WTC11 (cell line): ENCODE results near the gene TBC1D22A.

Experiments
- CBFB ChIP-seq: sonication (generic); formaldehyde crosslinking; IDR thresholded peaks from 2 replicates; pipeline ENCODE4 v1.8.1; 2022; ENCODE audit warnings: mild to moderate bottlenecking, low read depth, missing genetic modification reagents
- CREB1 ChIP-seq: sonication (generic); formaldehyde crosslinking; IDR thresholded peaks from 2 replicates; pipeline ENCODE4 v1.8.0; 2023; ENCODE audit warnings: mild to moderate bottlenecking, missing genetic modification reagents
- JUN ChIP-seq: sonication (generic); formaldehyde crosslinking; IDR thresholded peaks from 2 replicates; pipeline ENCODE4 v1.8.0; 2023; ENCODE audit warnings: mild to moderate bottlenecking, missing genetic modification reagents
- MYBL2 ChIP-seq: sonication (generic); formaldehyde crosslinking; IDR thresholded peaks from 2 replicates; pipeline ENCODE4 v1.8.1; 2023; ENCODE audit warnings: mild to moderate bottlenecking, moderate library complexity, missing genetic modification reagents
- ZBTB21 ChIP-seq: sonication (generic); formaldehyde crosslinking; IDR thresholded peaks from 2 replicates; pipeline ENCODE4 v1.8.1; 2023; ENCODE audit warnings: mild to moderate bottlenecking, missing genetic modification reagents, borderline replicate concordance
- TF ChIP-seq, protein P1 (sequence below): sonication (generic); formaldehyde crosslinking; IDR thresholded peaks from 2 replicates; pipeline ENCODE4 v1.8.1; 2023; ENCODE audit warnings: mild to moderate bottlenecking, missing genetic modification reagents
- TF ChIP-seq, protein P2 (sequence below): sonication (generic); formaldehyde crosslinking; IDR thresholded peaks from 2 replicates; pipeline ENCODE4 v1.8.1; 2022; ENCODE audit warnings: low read depth, mild to moderate bottlenecking, moderate library complexity, missing genetic modification reagents, borderline replicate concordance
- TF ChIP-seq, protein P3 (sequence below): fragments of 200-600 bp; IDR thresholded peaks from 2 replicates; pipeline ENCODE4 v1.8.0; 2022; ENCODE audit warnings: antibody characterized with exemption
- TF ChIP-seq, protein P4 (sequence below): sonication (generic); formaldehyde crosslinking; IDR thresholded peaks from 2 replicates; pipeline ENCODE4 v1.8.0; 2022; ENCODE audit warnings: mild to moderate bottlenecking, missing genetic modification reagents
- TF ChIP-seq, protein P5 (sequence below): sonication (generic); formaldehyde crosslinking; IDR thresholded peaks from 2 replicates; pipeline ENCODE4 v1.8.0; 2023; ENCODE audit warnings: mild to moderate bottlenecking, missing genetic modification reagents
- TF ChIP-seq, protein P6 (sequence below): sonication (generic); formaldehyde crosslinking; IDR thresholded peaks from 2 replicates; pipeline ENCODE4 v1.8.1; 2022; ENCODE audit warnings: missing genetic modification reagents, borderline replicate concordance
- TF ChIP-seq, protein P7 (sequence below): sonication (generic); formaldehyde crosslinking; conservative IDR thresholded peaks from 2 replicates; pipeline ENCODE4 v1.8.1; 2022; ENCODE audit warnings: mild to moderate bottlenecking, missing genetic modification reagents
- TF ChIP-seq, protein P8 (sequence below): sonication (generic); formaldehyde crosslinking; IDR thresholded peaks from 2 replicates; pipeline ENCODE4 v1.8.0; 2022; ENCODE audit warnings: mild to moderate bottlenecking, missing genetic modification reagents
- TF ChIP-seq, protein P9 (sequence below): sonication (generic); formaldehyde crosslinking; IDR thresholded peaks from 2 replicates; pipeline ENCODE4 v1.8.1; 2022; ENCODE audit warnings: mild to moderate bottlenecking, missing genetic modification reagents, moderate library complexity, borderline replicate concordance

DNA sequence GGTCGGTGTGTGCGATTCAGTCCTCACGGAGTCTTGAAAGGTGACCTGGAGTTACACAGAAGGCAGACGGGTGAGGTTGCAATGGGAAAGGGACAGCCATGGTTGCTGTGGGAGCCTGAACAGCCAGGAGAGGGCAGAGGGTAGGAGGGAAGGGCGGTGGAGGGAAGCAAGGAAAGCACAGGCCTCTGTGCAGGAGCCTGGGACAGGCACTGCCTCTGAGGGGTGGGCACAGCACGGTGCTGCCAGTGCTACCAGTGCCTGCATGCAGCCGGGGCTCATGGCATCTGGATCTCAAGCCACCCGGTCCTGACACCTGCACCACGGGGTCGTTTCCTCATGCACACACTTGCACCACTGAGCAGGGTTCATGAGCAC is 401.0 kb downstream of the TBC1D22A start:
- TF ChIP-seq JUN (no peak), CREB1 (CRISPR knock-in tag) (no peak), MYBL2 (CRISPR knock-in tag) (no peak), ZBTB21 (CRISPR knock-in tag) (no peak), CBFB (CRISPR knock-in tag) (no peak)
- TF ChIP-seq, protein P1, sequence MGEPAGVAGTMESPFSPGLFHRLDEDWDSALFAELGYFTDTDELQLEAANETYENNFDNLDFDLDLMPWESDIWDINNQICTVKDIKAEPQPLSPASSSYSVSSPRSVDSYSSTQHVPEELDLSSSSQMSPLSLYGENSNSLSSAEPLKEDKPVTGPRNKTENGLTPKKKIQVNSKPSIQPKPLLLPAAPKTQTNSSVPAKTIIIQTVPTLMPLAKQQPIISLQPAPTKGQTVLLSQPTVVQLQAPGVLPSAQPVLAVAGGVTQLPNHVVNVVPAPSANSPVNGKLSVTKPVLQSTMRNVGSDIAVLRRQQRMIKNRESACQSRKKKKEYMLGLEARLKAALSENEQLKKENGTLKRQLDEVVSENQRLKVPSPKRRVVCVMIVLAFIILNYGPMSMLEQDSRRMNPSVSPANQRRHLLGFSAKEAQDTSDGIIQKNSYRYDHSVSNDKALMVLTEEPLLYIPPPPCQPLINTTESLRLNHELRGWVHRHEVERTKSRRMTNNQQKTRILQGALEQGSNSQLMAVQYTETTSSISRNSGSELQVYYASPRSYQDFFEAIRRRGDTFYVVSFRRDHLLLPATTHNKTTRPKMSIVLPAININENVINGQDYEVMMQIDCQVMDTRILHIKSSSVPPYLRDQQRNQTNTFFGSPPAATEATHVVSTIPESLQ (CRISPR knock-in tag): no peak
- TF ChIP-seq, protein P2, sequence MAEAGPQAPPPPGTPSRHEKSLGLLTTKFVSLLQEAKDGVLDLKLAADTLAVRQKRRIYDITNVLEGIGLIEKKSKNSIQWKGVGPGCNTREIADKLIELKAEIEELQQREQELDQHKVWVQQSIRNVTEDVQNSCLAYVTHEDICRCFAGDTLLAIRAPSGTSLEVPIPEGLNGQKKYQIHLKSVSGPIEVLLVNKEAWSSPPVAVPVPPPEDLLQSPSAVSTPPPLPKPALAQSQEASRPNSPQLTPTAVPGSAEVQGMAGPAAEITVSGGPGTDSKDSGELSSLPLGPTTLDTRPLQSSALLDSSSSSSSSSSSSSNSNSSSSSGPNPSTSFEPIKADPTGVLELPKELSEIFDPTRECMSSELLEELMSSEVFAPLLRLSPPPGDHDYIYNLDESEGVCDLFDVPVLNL (CRISPR knock-in tag): no peak
- TF ChIP-seq, protein P3, sequence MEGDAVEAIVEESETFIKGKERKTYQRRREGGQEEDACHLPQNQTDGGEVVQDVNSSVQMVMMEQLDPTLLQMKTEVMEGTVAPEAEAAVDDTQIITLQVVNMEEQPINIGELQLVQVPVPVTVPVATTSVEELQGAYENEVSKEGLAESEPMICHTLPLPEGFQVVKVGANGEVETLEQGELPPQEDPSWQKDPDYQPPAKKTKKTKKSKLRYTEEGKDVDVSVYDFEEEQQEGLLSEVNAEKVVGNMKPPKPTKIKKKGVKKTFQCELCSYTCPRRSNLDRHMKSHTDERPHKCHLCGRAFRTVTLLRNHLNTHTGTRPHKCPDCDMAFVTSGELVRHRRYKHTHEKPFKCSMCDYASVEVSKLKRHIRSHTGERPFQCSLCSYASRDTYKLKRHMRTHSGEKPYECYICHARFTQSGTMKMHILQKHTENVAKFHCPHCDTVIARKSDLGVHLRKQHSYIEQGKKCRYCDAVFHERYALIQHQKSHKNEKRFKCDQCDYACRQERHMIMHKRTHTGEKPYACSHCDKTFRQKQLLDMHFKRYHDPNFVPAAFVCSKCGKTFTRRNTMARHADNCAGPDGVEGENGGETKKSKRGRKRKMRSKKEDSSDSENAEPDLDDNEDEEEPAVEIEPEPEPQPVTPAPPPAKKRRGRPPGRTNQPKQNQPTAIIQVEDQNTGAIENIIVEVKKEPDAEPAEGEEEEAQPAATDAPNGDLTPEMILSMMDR: no peak
- TF ChIP-seq, protein P4, sequence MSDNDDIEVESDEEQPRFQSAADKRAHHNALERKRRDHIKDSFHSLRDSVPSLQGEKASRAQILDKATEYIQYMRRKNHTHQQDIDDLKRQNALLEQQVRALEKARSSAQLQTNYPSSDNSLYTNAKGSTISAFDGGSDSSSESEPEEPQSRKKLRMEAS: no peak
- TF ChIP-seq, protein P5, sequence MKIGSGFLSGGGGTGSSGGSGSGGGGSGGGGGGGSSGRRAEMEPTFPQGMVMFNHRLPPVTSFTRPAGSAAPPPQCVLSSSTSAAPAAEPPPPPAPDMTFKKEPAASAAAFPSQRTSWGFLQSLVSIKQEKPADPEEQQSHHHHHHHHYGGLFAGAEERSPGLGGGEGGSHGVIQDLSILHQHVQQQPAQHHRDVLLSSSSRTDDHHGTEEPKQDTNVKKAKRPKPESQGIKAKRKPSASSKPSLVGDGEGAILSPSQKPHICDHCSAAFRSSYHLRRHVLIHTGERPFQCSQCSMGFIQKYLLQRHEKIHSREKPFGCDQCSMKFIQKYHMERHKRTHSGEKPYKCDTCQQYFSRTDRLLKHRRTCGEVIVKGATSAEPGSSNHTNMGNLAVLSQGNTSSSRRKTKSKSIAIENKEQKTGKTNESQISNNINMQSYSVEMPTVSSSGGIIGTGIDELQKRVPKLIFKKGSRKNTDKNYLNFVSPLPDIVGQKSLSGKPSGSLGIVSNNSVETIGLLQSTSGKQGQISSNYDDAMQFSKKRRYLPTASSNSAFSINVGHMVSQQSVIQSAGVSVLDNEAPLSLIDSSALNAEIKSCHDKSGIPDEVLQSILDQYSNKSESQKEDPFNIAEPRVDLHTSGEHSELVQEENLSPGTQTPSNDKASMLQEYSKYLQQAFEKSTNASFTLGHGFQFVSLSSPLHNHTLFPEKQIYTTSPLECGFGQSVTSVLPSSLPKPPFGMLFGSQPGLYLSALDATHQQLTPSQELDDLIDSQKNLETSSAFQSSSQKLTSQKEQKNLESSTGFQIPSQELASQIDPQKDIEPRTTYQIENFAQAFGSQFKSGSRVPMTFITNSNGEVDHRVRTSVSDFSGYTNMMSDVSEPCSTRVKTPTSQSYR (CRISPR knock-in tag): no peak
- TF ChIP-seq, protein P6, sequence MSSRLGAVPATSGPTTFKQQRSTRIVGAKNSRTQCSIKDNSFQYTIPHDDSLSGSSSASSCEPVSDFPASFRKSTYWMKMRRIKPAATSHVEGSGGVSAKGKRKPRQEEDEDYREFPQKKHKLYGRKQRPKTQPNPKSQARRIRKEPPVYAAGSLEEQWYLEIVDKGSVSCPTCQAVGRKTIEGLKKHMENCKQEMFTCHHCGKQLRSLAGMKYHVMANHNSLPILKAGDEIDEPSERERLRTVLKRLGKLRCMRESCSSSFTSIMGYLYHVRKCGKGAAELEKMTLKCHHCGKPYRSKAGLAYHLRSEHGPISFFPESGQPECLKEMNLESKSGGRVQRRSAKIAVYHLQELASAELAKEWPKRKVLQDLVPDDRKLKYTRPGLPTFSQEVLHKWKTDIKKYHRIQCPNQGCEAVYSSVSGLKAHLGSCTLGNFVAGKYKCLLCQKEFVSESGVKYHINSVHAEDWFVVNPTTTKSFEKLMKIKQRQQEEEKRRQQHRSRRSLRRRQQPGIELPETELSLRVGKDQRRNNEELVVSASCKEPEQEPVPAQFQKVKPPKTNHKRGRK (CRISPR knock-in tag): no peak
- TF ChIP-seq, protein P7, sequence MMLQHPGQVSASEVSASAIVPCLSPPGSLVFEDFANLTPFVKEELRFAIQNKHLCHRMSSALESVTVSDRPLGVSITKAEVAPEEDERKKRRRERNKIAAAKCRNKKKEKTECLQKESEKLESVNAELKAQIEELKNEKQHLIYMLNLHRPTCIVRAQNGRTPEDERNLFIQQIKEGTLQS (CRISPR knock-in tag): no peak
- TF ChIP-seq, protein P8, sequence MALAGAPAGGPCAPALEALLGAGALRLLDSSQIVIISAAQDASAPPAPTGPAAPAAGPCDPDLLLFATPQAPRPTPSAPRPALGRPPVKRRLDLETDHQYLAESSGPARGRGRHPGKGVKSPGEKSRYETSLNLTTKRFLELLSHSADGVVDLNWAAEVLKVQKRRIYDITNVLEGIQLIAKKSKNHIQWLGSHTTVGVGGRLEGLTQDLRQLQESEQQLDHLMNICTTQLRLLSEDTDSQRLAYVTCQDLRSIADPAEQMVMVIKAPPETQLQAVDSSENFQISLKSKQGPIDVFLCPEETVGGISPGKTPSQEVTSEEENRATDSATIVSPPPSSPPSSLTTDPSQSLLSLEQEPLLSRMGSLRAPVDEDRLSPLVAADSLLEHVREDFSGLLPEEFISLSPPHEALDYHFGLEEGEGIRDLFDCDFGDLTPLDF (CRISPR knock-in tag): no peak
- TF ChIP-seq, protein P9, sequence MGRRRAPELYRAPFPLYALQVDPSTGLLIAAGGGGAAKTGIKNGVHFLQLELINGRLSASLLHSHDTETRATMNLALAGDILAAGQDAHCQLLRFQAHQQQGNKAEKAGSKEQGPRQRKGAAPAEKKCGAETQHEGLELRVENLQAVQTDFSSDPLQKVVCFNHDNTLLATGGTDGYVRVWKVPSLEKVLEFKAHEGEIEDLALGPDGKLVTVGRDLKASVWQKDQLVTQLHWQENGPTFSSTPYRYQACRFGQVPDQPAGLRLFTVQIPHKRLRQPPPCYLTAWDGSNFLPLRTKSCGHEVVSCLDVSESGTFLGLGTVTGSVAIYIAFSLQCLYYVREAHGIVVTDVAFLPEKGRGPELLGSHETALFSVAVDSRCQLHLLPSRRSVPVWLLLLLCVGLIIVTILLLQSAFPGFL (CRISPR knock-in tag): no peak
